Activated naive CD4-positive, alpha-beta T cell treated with anti-CD3 and anti-CD28 coated beads, Interleukin-2, amount 50 U/mL, for 16 hours (primary cell): ENCODE measurements around the gene ROBO2.

Source experiments
- DNase-seq: peaks from one replicate; pipeline ENCODE4 v3.0.0-alpha.2; 2020

The ROBO2 gene

GRCh38 chr3:77122652-77123051 lies 82.8 kb downstream of the ROBO2 start:
- DNase-seq, result no peak

DNA sequence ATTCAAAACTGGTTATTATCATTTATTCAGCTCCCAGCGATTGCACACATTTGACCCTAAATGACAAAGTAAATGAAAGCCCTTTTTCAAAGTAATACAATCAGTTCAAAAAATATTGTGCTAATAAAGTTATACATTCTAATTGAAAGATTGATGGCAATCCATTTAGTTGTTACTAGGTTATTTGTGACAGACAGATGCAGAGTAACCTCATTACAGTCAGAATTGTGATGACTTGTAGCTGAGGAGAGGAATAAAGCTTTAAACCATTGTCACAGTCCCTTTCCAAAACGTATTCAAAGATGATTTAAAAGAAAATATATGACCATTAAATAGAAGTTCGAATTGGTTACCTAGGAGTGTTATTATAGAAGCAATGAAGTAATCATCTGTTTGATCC lies 86.1 kb downstream of the ROBO2 start:
- no peak for DNase-seq

GRCh38 chr3:77134769-77135168 lies 94.9 kb downstream of the ROBO2 start:
- no peak for DNase-seq

DNA sequence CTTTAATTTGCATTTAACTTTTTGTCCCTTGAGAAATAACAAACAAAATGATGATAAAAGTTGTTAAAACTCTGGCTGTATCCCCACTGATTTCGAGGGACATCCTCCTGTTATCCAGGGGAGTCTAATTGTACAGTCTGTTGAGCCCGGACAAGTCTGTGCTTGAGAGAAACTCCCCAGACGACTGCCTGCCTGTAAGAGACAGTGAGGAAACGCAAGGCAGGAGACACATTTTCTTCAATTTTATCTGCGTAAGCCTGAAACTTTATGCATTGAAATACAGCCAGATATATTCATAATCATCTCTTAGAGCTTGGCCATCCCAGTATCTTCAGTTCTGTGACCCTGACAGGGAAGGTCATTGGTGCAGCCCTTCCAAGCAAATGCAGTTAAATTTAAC lies 97.7 kb downstream of the ROBO2 start:
- no peak for DNase-seq

- DNase-seq, result no peak
Observed at GRCh38 chr3:77139624-77140023, 99.7 kb downstream of the ROBO2 start.

DNA sequence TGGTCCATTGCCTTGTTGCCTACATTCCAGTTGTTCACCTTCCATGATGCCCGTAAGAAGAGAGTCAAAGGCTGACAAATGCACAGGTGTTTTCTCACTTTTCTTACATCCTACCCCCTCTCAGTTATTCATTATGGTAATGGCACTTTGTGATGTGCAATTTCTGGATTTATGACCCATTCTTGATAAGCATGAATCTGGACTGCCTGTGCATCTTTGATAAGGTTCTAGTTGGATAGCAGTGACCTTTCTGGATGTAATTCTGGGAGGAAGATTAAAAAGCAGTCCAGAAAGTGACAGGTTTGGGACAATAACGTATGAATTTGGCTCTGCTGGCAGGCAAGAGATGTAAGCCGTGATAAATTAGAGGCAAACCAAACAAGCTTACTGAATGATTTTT lies 101.5 kb downstream of the ROBO2 start:
- no peak for DNase-seq

DNA sequence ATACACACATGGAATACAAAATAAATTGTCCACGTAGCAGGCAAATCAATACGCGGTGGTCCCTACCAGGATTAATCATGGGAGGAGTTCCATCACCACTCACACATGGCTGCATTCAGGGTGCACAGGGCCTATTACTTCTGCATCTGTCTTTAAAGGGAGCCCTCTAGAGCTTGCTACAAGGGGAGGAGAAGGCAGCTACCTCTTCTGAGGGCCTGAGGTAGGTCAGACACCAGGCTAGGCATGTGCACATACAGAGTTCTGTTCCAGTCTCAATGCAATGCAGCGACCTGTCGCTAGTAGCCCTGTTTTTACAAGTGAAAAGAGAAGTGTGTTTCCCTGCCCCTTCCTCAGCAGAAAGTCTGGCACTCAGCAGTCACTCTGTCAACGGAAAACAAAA lies 102.7 kb downstream of the ROBO2 start:
- no peak for DNase-seq

- no peak for DNase-seq
Observed at GRCh38 chr3:77146004-77146403, 106.1 kb downstream of the ROBO2 start.

- no peak for DNase-seq
Observed at GRCh38 chr3:77147836-77148578, 108.1 kb downstream of the ROBO2 start.

DNA sequence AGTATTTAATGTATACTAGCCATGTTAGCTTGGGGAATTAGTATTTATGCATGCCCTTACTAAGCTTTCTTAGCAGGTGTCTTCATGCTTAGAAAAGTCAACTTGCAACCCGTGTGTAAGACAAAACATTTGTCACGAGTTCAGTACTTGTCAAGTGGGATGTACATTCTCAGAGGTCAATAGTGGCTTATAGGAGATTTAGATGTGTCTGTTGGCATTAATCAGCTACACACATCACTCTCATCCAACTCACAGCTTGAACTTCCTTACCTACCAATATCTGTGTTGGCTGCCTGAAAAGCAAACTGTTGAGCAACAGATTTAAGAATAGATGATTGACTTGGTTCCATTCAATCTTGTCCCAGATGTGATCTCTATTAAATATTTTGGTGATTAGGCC lies 109.5 kb downstream of the ROBO2 start:
- DNase-seq, result no peak

DNA sequence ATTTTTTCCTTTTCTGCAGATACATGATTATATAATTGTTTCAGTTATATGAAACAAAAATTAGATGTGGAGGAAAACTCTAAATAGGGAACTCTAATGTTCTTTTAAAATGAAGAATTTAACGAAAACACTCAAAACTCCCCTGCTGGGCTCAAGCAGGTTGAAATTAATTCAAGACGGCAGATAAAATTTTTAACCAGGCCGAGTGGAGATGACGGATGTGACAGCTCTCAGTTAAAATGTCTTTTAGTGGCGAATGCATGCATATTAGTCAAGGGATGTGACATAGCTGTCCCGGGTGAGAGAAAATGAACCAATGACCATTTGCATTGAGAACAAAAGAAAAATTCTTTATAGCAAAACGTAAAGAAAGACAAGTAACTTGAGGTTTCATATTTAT lies 110.1 kb downstream of the ROBO2 start:
- DNase-seq, result no peak

GRCh38 chr3:77150759-77151158 lies 110.9 kb downstream of the ROBO2 start:
- no peak for DNase-seq

GRCh38 chr3:77158730-77159581 lies 119.1 kb downstream of the ROBO2 start:
- no peak for DNase-seq

DNA sequence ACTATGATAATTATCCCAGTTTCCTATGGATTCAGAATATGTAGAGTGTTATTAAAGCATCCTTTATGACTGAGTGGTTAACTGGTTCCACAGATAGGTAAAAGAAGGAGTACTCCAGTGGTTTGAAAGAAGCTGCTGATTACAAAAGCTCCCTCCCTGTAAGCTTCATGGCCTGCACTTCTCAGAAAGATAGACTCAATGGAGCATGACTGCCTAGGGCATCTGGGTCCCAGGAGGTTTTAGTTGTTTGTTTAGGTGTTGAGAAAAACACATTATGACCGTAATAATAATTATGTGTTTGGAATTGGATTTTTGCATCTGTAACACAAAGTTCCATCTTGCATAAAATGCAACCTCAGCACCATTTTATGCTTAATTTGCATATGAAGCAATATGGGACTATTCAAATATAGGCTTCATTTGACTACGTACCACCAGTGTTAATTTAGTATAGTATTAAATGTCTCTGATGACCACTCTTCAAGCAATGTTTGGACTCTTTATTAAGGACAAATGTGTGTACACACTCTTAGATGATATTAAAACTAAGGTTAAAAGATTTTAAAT lies 121.1 kb downstream of the ROBO2 start:
- DNase-seq, result no peak

- no peak for DNase-seq
Observed at GRCh38 chr3:77169823-77170222, 129.9 kb downstream of the ROBO2 start.

- DNase-seq, result no peak
Observed at GRCh38 chr3:77171026-77171425, 131.1 kb downstream of the ROBO2 start.

GRCh38 chr3:77179762-77180161 lies 139.9 kb downstream of the ROBO2 start:
- no peak for DNase-seq

DNA sequence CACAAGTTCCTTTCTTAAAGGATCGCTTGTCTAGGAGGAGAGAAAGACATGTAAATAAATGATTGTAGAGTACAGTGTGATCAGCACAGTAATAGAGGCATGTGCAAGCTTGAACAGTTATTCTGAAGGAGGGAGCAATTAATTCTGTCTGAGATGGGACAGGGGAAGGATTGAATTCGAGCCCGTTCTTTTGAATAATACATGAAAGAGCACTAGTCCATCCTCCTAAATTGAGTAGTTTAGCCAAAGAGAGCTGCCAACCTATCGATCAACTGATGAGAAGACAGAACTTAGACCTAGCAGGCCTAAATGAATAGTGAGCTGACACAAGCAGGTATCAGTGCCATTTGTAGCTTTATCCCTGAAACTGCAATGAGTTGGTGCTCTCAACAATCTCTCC lies 142.4 kb downstream of the ROBO2 start:
- DNase-seq, result no peak

GRCh38 chr3:77186319-77186718 lies 146.4 kb downstream of the ROBO2 start:
- DNase-seq, result no peak

DNA sequence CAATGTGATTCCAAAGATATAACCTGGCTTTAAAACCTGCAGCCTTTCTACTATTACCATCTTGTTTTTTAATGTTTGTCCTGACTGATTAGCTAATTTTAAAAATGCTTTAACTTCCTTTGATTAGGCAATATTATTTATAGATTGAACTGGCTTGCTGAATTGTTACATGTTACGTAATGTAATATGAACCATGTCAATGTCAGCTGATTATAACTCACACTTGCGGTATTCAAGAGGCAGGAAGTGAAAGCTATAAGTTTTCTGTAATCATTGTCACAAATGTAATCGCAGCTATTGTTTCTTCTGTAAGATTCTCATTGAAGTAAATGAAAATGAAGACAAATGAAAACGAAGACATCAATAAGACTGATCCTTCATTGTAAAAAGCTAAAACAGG lies 146.8 kb downstream of the ROBO2 start:
- DNase-seq, result no peak

DNA sequence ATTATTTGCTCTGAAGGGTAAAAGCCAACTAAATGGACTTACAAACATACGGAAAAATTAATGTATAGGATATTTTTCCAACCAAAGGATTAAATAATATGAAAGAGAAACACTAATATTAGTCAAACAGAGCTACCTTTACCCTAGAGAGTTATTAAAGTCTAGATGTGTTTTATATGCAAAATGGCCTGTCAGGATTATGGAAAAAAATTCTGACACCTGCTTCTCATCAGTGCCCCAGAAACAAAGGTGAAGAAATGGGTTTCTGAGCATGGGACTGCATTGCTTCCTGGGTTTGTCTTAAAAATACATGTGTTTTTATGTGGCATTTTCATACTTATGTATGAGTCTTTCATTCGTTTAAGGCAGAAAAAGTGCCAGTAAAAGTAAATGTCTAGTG lies 148.3 kb downstream of the ROBO2 start:
- DNase-seq, result no peak

DNA sequence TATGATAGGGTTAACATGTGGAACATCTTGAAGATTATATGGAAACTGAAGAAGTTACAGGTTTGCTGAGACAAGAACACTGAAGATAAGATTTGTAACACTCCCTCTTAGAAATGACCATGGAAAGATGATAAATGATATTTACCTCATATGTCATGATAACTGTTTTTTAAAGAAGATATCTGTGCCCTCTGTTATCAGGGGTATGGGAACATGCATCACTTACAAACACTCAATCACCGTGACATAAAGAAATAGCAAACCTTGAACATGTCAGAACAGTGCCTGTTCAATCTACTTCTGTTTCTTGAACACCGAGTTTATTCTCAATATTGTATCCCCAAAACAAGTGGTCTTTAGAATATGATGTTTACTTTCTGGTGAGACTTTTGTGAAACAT lies 149.4 kb downstream of the ROBO2 start:
- DNase-seq, result no peak

GRCh38 chr3:77189684-77190083 lies 149.8 kb downstream of the ROBO2 start:
- no peak for DNase-seq

DNA sequence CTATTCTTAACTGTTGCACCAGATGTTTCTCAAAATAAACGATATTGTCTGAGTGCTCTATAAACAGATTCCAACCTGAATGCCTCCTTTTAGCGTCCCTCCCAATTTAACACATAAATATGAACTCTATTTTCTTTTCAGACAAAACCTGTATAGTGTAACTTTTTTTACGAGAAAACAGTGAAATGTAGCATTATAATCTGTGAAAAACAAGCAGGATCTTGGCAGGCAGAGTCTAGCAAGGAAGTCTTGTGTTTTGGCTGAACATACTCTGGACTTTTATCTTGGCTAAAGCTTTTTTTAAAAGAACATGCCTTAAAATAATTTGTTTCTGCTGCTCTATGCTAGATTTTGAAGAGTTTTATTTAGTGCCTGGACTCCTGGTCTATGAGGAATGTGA lies 150.5 kb downstream of the ROBO2 start:
- no peak for DNase-seq
